Measurements from ENCODE around the gene COG5.

DNA sequence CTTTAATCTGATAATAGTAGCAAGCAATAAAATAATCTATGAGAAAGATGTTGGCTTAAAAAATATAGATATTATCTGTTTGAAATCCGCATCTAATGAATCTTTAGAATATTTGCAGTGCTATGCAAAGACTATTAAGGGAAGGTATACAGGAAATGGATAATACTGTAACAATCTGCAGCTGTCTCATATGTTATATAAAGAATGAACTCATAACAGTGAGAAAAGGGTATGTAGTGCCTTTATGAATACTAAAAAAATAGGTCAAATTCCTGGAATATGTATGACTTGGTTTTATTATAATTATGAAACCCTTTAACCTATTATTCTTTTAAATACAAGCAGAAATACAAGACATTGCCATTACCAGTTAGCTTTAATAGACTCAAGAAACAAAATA lies 198.9 kb downstream of the COG5 start:
- TF ChIP-seq, protein P1, sequence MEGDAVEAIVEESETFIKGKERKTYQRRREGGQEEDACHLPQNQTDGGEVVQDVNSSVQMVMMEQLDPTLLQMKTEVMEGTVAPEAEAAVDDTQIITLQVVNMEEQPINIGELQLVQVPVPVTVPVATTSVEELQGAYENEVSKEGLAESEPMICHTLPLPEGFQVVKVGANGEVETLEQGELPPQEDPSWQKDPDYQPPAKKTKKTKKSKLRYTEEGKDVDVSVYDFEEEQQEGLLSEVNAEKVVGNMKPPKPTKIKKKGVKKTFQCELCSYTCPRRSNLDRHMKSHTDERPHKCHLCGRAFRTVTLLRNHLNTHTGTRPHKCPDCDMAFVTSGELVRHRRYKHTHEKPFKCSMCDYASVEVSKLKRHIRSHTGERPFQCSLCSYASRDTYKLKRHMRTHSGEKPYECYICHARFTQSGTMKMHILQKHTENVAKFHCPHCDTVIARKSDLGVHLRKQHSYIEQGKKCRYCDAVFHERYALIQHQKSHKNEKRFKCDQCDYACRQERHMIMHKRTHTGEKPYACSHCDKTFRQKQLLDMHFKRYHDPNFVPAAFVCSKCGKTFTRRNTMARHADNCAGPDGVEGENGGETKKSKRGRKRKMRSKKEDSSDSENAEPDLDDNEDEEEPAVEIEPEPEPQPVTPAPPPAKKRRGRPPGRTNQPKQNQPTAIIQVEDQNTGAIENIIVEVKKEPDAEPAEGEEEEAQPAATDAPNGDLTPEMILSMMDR (conservative IDR thresholded peaks at IDR 0.05; ENCODE audit: low read length) = no peak
- no peak for TF ChIP-seq EZH2phosphoT487 (IDR thresholded peaks at IDR 0.05; ENCODE audit: borderline replicate concordance)

Data from Loucy (cell line).